IgD-negative memory B cell (primary cell): Measurements from ENCODE around the gene GAN. TPM values are rescaled to one million over a fixed set of nuclear protein-coding genes. Genes with fewer than 3 reads are reported as not detected.

ENCODE experiments used
- H3K27ac Mint-ChIP-seq, 3 donors: one replicate each; pipeline ENCODE4 v1.8.0; 2020 to 2022; ENCODE audit warnings: mild to moderate bottlenecking in 3 of 3, mixed read lengths in 3 of 3, moderate library complexity in 1 of 3
- H3K27me3 Mint-ChIP-seq: one replicate; pipeline ENCODE4 v1.8.0; 2021; ENCODE audit warnings: mixed read lengths
- H3K36me3 Mint-ChIP-seq: one replicate; pipeline ENCODE4 v1.8.0; 2020; ENCODE audit warnings: mild to moderate bottlenecking, mixed read lengths
- H3K4me1 Mint-ChIP-seq, 3 donors: one replicate each; pipeline ENCODE4 v1.8.0; 2020 to 2022; ENCODE audit warnings: mixed read lengths in 3 of 3, mild to moderate bottlenecking in 1 of 3
- H3K4me3 Mint-ChIP-seq, 4 donors: one replicate each; pipeline ENCODE4 v1.8.0; 2020 to 2022; ENCODE audit warnings: mild to moderate bottlenecking in 4 of 4, mixed read lengths in 4 of 4, moderate library complexity in 3 of 4
- H3K9me3 Mint-ChIP-seq, 3 donors: one replicate each; pipeline ENCODE4 v1.8.0; 2020 to 2021; ENCODE audit warnings: mixed read lengths in 3 of 3, mild to moderate bottlenecking in 1 of 3
- polyA plus RNA-seq: library from polyadenylated mRNA; unstranded; fragments of 300-500 nt; fragmentation: Illumina TruSeq; gene quantifications from one replicate; pipeline ENCODE4 v1.2.3, GENCODE V29; 2021

The GAN gene
- polyA plus RNA-seq, 1 donor from 2014 or later: 2.8 TPM

DNA sequence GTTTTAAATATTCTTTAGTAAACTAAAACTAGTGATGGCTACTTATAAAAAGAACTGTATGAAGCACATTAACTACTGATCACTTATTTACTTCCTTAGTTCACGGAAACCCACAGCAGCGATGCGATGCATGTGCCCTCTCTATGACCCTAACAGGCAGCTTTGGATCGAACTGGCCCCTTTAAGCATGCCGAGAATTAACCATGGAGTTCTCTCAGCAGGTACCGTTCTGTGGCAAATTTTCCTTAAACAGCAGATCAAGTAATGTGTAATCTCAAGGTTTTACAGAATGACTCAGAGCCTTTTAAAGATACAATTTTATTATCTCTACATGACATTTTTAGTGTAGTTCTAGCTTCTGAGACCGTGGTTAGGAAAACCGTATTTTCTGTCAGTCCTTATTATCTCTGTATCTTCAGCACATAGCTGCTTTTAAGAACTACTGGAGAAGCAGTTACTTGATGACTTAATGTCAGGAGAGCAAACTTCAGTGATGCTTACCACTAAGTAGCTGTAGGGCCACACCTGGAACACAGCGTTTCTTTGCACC is 43.0 kb downstream of the GAN start:
- H3K27me3 Mint-ChIP-seq: no peaks in the 10 kb centered on the region
- H3K4me3 Mint-ChIP-seq: no peak overlapping the region
- H3K9me3 Mint-ChIP-seq: peaks cover 0 to 3% (median 0%) of the 10 kb centered on the region in 3 donors
- peaks cover 4% of the 10 kb centered on the region for H3K36me3 Mint-ChIP-seq
- H3K4me1 Mint-ChIP-seq: no peaks in the 10 kb centered on the region
- no peak overlapping the region for H3K27ac Mint-ChIP-seq

DNA sequence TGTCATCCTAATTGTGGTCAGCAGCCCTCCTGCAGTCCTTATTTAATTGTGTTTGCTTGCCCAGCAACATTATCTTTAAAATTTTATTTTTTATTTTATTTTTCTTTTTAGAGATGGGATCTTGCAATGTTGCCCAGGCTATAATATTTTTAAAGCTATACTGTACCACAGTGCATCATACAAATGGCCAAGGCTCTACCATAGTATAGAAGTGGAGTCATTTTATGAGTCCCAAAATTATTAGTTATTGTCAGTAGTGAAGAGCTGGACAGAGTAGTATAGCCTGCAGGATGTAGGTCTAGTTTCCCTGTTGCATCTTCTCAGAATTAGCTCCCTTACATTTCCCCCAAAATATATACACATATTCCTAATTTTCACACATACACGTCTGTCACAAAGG is 44.1 kb downstream of the GAN start:
- peaks cover 5% of the 10 kb centered on the region for H3K36me3 Mint-ChIP-seq
- H3K4me1 Mint-ChIP-seq: no peaks in the 10 kb centered on the region
- H3K4me3 Mint-ChIP-seq: no peak overlapping the region
- H3K27me3 Mint-ChIP-seq: no peaks in the 10 kb centered on the region
- H3K9me3 Mint-ChIP-seq: peaks cover 0 to 3% (median 0%) of the 10 kb centered on the region in 3 donors
- no peak overlapping the region for H3K27ac Mint-ChIP-seq

DNA sequence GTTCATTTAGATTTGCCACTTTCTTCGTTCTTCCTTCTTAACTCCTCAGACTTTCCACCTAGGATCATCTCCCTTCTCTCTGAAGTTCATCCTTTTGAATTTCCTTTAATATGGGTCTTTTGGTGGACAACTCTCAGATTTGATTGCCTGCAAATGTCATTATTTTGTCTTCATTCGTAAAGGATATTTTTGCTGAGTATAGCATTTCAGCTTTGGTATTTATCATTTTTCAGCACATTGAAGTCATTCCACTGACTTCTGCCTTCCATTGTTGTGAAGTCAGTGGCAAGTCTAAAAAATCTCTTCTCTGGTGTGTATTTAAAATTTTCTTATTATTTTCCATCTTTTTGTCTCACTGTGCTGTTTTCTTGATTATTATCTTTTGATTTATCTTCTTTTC is 45.4 kb downstream of the GAN start:
- H3K36me3 Mint-ChIP-seq: peaks cover 8% of the 10 kb centered on the region
- H3K4me1 Mint-ChIP-seq: no peaks in the 10 kb centered on the region
- no peaks in the 10 kb centered on the region for H3K27me3 Mint-ChIP-seq
- H3K27ac Mint-ChIP-seq: no peak overlapping the region
- H3K9me3 Mint-ChIP-seq: peaks cover 0 to 3% (median 0%) of the 10 kb centered on the region in 3 donors
- no peak overlapping the region for H3K4me3 Mint-ChIP-seq

DNA sequence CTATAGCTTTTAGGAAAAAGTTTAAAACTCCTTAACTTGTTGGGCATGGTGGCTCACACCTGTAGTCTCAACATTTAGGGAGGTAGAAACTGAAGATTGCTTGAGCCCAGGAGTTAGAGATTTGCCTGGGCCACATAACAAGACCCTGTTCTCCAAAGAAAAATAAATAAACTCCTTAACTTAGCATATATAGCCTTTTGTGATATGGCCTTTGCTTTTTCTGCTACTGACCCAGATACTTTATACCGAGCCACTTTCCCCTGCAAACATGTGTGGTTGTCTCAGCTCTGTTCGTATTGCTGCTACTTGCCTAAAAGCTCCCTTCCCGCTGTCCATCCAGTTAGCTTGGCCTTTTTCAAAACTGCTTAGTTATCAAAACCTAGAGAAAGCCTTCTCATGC is 51.0 kb downstream of the GAN start:
- H3K27me3 Mint-ChIP-seq: no peaks in the 10 kb centered on the region
- no peak overlapping the region for H3K27ac Mint-ChIP-seq
- peaks cover 3% of the 10 kb centered on the region for H3K36me3 Mint-ChIP-seq
- H3K4me3 Mint-ChIP-seq: no peak overlapping the region
- H3K9me3 Mint-ChIP-seq: no peaks in the 10 kb centered on the region
- peaks cover 0 to 2% (median 0%) of the 10 kb centered on the region in 3 donors for H3K4me1 Mint-ChIP-seq

DNA sequence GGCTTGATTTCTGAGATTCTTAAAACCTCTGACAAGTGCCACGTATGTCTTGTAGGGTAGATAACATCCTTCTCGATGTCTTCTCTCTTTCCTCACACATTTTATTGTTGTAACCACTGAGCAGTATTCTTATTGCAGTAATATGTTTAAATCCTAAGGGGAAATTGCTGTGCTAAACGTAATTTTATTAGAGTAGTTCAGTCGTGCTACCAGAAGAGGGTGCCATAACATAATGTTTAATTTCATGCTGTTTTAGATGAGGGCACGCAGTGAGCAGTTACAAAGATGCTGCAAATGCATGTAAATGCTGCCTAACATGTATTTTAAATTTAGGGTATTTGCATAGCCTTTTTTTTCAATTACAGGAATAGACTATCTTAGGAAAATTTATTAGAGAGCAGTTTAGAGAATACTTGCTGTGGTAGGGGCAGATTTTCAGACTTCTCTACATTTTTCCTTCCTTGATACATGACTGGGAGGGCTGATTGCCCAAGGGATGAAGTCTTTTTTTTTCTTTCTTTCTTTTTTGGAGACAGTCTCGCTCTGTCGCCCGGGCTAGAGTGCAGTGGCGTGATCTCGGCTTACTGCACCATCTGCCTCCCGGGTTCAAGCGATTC is 51.7 kb downstream of the GAN start:
- Mint-ChIP-seq H3K36me3 (peaks cover 5% of the 10 kb centered on the region), H3K9me3 (no peaks in the 10 kb centered on the region), H3K27ac (no peak overlapping the region), H3K4me3 (no peak overlapping the region), H3K4me1 (peaks cover 0 to 2% (median 0%) of the 10 kb centered on the region in 3 donors), H3K27me3 (no peaks in the 10 kb centered on the region)

DNA sequence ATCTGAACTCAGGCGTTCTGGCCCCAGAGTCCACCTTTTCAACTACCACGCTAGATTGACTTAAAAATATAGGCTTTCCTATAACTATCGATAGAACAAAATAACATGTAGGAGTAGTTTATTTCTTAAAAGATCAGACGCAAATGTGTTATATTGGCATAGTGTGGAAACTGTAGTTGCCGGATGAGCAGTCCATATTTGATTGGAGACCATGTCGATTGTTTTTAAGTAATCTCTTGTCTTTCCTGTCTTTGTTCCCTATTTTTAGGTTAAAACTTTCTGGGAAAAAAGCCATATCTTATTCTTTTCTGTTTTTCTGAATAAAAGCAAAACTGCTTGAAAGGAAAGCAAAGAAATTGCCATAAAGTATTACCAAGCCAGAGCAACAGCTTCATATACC is 53.1 kb downstream of the GAN start:
- H3K4me3 Mint-ChIP-seq: no peak overlapping the region
- H3K27me3 Mint-ChIP-seq: no peaks in the 10 kb centered on the region
- H3K36me3 Mint-ChIP-seq: peaks cover 9% of the 10 kb centered on the region
- no peak overlapping the region for H3K27ac Mint-ChIP-seq
- H3K4me1 Mint-ChIP-seq: peaks cover 0 to 2% (median 2%) of the 10 kb centered on the region in 3 donors
- no peaks in the 10 kb centered on the region for H3K9me3 Mint-ChIP-seq

DNA sequence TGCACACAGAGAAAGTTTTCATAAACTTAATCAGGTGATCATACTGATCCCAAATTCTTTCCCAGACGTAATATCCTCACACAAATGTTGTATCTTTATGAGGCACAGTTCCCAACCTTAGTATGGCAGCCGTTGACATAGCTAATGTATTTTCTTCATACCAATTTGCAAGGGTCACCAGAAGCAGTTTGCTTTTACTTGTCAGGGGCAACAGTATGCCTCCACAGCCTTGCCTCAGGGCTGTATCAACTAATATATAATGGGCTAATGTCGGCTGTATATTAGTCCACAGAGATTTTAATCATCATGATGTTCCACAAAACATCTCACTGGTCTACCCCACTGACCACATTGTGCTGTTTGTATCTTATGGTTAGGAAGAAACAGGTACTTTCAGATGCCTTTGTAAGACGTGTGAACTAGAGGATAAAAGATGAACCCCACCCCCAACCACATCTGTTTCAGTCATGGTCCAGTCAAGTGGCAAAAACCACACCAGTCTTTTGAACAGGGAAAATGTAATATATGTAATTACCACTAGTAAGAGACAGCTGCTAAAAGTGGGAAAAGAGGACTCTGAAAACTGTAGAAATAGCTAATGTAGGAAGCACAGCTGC is 55.2 kb downstream of the GAN start:
- peaks cover 0 to 2% (median 2%) of the 10 kb centered on the region in 3 donors for H3K4me1 Mint-ChIP-seq
- H3K27me3 Mint-ChIP-seq: no peaks in the 10 kb centered on the region
- no peak overlapping the region for H3K4me3 Mint-ChIP-seq
- peaks cover 7% of the 10 kb centered on the region for H3K36me3 Mint-ChIP-seq
- no peak overlapping the region for H3K27ac Mint-ChIP-seq
- H3K9me3 Mint-ChIP-seq: no peaks in the 10 kb centered on the region

DNA sequence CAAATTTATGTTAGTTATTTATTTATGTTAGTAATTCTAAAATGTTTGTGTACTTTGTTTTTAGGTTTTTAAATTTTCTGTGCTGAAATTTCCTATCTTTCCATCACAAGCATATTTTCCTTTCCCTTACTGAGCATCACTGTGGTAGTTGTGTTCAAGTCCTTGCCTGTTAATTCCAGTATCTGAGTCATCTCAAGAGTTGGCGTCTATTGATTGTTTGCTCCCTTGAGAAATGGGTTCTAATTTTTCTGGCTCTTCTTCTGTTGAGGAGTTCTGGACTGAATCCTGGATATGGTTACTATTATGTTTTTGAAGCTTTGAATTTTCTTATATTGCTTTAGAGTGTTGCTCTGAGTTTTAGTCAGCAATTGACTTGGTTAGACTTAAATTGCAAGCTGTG is 56.3 kb downstream of the GAN start:
- Mint-ChIP-seq H3K4me3 (no peak overlapping the region), H3K9me3 (no peaks in the 10 kb centered on the region), H3K27me3 (no peaks in the 10 kb centered on the region), H3K4me1 (peaks cover 0 to 2% (median 2%) of the 10 kb centered on the region in 3 donors), H3K27ac (no peak overlapping the region), H3K36me3 (peaks cover 7% of the 10 kb centered on the region)

DNA sequence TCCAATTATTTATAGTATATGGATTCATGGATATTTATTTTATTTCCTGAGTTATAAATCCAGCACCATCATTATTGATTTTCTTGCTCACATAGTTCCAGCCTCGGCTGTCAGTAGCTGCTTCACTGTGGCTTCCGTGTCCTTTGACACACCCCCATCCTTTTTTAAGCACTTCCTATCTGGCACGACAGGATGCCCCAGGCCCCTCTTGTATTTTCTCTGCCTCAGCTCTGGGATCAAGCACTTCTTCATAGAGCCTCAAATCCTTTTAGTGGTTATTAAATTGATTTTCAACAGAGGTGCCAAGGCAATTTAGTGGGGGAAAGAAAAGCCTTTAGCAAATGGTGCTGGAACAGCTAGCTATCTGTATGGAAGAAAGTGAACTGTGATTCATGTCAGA is 59.8 kb downstream of the GAN start:
- peaks cover 7% of the 10 kb centered on the region for H3K36me3 Mint-ChIP-seq
- H3K27me3 Mint-ChIP-seq: no peaks in the 10 kb centered on the region
- no peak overlapping the region for H3K27ac Mint-ChIP-seq
- H3K4me3 Mint-ChIP-seq: no peak overlapping the region
- no peaks in the 10 kb centered on the region for H3K9me3 Mint-ChIP-seq
- H3K4me1 Mint-ChIP-seq: peaks cover 0 to 2% (median 0%) of the 10 kb centered on the region in 3 donors

DNA sequence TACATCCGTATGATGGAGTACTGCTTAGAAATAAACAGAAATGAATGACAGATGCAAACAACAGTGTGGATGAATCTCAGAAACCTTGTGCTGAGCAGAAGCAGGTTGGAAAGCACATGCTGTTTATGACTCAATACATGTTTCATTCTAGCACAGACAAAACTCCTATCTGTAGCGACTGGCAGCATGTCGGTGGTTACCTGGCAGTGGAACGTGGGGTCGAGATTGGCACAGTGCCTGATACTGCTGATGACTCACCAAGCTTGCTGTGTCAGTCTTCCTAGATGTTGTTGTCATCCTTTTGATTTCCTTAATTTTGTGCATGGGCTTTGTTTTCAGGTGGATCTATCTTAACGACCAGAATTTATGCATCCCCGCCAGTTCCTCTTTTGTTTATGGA is 62.1 kb downstream of the GAN start:
- no peak overlapping the region for H3K27ac Mint-ChIP-seq
- H3K36me3 Mint-ChIP-seq: peaks cover 4% of the 10 kb centered on the region
- H3K4me3 Mint-ChIP-seq: no peak overlapping the region
- H3K9me3 Mint-ChIP-seq: no peaks in the 10 kb centered on the region
- peaks cover 0 to 1% (median 0%) of the 10 kb centered on the region in 3 donors for H3K4me1 Mint-ChIP-seq
- no peaks in the 10 kb centered on the region for H3K27me3 Mint-ChIP-seq

DNA sequence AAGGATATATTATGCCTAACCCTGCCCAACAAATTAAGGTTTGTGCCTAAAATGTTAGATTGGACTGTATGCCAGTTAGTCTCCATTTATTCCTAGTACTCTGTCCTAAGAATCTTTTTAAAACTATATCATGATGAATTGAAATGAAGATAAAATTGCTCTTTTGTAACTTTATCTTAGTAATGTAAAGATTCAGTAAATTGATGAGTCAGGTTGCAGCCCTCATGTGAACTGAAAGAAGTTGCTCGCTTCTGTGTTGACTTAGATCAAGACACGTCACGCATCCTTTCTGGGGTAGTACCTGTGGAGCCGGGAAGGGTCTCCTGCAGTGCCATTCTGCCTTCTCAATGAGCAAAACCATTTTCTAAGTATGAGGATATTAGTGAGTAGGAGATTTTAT is 63.3 kb downstream of the GAN start:
- no peak overlapping the region for H3K4me3 Mint-ChIP-seq
- no peak overlapping the region for H3K27ac Mint-ChIP-seq
- H3K27me3 Mint-ChIP-seq: no peaks in the 10 kb centered on the region
- no peaks in the 10 kb centered on the region for H3K9me3 Mint-ChIP-seq
- H3K4me1 Mint-ChIP-seq: no peaks in the 10 kb centered on the region
- peaks cover 2% of the 10 kb centered on the region for H3K36me3 Mint-ChIP-seq

DNA sequence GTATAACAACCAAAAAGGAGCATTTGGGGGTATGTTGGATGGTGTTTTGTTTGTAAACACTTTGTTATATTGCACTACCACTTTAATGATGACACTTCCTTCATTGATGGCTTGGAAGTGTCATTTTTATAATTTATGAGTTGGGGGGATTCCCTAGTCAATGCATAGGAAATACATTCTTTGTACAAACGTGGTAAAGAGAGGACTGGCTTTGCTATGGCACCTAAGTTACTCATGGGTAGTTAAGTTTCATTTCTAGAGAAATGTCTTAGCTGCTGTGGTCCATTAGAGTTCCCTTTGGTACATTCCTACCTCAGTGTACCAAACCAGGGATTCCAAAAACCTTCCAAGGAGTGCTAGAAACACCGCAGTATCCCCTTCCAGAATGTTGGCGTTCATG is 66.2 kb downstream of the GAN start:
- Mint-ChIP-seq H3K27me3 (no peaks in the 10 kb centered on the region), H3K36me3 (peaks cover 3% of the 10 kb centered on the region), H3K4me3 (no peak overlapping the region), H3K9me3 (no peaks in the 10 kb centered on the region), H3K4me1 (no peaks in the 10 kb centered on the region), H3K27ac (no peak overlapping the region)

DNA sequence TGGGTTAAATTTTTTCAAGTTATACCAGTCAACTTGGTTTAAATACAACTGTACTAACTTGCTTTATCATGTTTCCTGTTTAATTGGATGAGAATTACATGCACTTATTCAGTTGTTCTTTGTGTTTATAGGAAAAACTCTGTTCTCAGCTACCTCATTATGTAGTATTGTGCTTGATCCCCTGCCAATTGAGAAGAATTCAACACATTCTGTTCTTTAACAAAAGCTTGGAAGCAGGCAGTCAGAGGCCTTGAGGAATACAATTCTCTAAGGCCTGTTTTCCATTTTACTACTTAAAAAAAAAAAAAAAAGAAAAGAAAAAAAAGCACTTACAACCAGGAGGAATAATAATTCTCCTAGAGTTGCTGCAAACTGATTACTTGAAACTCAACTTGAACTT is 69.2 kb downstream of the GAN start:
- Mint-ChIP-seq H3K9me3 (no peaks in the 10 kb centered on the region), H3K36me3 (peaks cover 3% of the 10 kb centered on the region), H3K27me3 (no peaks in the 10 kb centered on the region), H3K4me3 (no peak overlapping the region), H3K27ac (no peak overlapping the region), H3K4me1 (no peaks in the 10 kb centered on the region)

DNA sequence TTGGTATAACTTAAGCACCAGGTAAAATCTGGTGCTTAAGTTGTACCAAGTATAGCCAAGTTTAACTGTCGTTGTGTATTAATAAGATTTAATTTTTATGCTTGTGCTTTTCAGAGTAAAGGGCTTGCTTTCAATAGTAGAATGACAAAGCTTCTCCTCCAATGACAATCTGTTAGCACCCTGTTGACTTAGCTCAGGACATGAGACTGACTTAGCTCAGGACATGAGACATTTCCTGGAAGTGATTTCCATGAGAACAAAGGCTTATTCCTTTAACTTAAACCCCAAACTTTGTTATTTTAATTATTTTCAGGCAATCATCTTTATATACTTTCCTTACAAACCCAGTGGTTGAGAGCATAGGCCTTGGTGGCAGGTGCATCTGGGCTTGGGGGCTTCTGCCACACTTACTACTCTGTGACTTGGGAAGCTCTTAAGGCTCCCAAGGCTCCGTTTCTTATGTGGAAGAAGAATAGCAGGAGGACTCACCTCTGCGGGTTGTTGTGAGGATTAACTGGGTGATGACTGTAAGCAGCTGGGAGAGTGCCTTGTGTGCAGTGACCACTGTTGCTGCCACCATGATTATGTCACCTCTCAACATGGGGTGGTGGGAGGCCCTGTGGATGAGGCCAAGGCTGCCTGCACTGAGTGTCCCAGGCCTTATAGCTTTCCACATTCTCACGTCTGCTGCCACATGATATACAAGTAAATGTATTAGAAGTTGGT is 70.4 kb downstream of the GAN start:
- no peak overlapping the region for H3K27ac Mint-ChIP-seq

DNA sequence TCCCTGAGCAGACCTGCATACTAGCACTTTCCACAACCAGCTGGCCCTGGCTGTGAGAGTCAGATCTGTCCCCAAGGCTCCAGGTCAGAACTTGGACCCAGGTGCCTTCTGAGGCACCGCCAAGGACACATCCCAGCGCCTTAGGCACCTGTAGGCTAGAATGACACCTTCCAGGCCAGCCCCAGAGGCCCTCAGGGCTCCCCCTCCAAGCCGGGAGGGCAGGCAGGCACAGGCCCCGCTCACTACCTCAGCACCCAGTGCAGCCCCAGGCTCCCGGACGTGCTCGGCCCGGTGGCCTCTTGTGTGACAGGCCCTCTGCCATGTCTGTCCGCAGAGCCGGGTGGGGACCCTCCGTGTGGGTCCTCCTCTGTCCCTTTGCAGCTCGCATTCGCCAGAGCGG is 73.6 kb downstream of the GAN start:
- Mint-ChIP-seq H3K4me1 (no peaks in the 10 kb centered on the region), H3K9me3 (no peaks in the 10 kb centered on the region), H3K36me3 (peaks cover 11% of the 10 kb centered on the region), H3K27me3 (no peaks in the 10 kb centered on the region), H3K4me3 (no peak overlapping the region), H3K27ac (no peak overlapping the region)

More for the DNA sequence above, 70.4 kb downstream of the GAN start:
- no peaks in the 10 kb centered on the region for H3K9me3 Mint-ChIP-seq
- no peak overlapping the region for H3K4me3 Mint-ChIP-seq
- H3K4me1 Mint-ChIP-seq: no peaks in the 10 kb centered on the region
- H3K36me3 Mint-ChIP-seq: peaks cover 7% of the 10 kb centered on the region
- H3K27me3 Mint-ChIP-seq: no peaks in the 10 kb centered on the region
